Epithelial cell of esophagus (primary cell): ENCODE results near the gene IFT80.

Source experiments
- DNase-seq: peaks from one replicate; pipeline ENCODE4 v3.0.0; 2010; ENCODE audit warnings: low read depth
- H3K4me3 ChIP-seq: 2 replicates; pipeline ENCODE4 v1.5.1; 2011; ENCODE audit warnings: mild to moderate bottlenecking, low read length, control low read depth
- TF ChIP-seq, protein P1 (sequence below): IDR thresholded peaks from 2 replicates; pipeline ENCODE4 v1.5.1; 2011; ENCODE audit warnings: low read depth, mild to moderate bottlenecking, low read length, control low read depth, inconsistent platforms; ENCODE audit not compliant: insufficient read depth; ENCODE audit errors: missing control alignments

The IFT80 gene

DNA sequence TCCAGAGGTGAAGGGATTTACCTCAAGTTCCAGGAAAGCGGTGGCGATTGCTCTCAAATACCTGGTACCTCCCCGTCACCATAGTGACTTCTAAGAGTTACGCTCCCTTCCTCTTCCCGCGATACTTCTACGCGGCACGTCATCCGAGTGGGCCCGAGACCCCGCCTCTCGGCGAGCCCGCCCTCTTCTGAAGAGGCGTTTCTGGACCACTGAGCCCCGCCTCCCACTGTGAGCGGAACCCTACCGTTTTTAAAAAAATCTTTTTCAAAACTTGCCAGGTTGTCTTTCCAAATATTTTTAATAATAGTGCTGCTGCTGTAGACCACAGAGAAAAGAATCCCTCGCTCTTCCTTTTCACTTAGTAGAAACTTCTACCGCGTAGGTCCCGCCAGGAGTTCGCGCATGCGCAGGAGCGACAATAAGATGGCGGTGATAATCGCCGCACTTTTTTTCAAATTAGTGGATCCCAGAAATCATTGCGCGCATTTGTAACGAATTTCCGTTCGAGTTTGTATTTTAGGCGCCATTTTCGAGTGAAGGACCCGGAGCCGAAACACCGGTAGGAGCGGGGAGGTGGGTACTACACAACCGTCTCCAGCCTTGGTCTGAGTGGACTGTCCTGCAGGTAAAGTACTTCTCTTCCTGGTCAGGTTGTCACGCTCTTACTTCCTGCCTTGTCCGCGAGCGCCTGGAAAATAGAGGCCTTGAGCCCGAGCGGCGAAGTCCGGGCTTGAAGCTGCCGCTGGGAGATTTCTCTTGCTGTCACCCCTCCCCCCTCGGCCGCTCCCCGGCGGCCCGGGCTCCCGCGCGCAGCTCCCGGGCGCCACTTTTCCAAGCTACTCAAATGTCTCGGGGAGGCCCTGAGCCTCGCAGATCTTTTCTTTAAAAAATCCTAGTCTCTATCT is at the start of gene IFT80, which contains the start of gene SMC4:
TSS of gene IFT80 (minus strand) at position 101 of the 905 bp plus-strand sequence. CDS start 14,625 bp downstream, outside the sequence.
TSS of gene SMC4 (plus strand) at position 526 of the 905 bp plus-strand sequence. CDS start 1,177 bp downstream, outside the sequence.
- H3K4me3 ChIP-seq, result peak within 1 kb of the TSS; percentile 98
- TF ChIP-seq, protein P1, sequence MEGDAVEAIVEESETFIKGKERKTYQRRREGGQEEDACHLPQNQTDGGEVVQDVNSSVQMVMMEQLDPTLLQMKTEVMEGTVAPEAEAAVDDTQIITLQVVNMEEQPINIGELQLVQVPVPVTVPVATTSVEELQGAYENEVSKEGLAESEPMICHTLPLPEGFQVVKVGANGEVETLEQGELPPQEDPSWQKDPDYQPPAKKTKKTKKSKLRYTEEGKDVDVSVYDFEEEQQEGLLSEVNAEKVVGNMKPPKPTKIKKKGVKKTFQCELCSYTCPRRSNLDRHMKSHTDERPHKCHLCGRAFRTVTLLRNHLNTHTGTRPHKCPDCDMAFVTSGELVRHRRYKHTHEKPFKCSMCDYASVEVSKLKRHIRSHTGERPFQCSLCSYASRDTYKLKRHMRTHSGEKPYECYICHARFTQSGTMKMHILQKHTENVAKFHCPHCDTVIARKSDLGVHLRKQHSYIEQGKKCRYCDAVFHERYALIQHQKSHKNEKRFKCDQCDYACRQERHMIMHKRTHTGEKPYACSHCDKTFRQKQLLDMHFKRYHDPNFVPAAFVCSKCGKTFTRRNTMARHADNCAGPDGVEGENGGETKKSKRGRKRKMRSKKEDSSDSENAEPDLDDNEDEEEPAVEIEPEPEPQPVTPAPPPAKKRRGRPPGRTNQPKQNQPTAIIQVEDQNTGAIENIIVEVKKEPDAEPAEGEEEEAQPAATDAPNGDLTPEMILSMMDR, result no peak
- peak; percentile 98 for DNase-seq

DNA sequence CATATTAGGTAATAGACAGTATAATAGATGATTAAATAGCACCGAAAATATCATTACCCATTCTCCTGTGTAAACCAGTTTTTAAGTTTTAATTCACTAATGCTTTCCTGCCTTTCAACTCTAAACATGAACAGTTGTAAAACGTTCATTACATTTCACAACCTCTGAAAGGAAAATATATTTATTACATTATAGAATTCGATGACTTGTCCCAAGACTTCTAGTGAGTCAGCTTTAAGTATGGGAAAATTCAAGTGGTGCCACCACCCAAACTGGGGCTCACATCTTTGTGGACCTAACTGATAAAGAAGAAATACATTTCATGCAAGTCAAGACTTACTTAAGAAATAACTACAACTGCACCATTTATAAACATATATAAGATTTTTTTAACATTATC is 48.5 kb upstream of the IFT80 start:
- peak overlapping the region; percentile 26 for H3K4me3 ChIP-seq
- DNase-seq, result peak; percentile 56
- TF ChIP-seq, protein P1, result no peak

DNA sequence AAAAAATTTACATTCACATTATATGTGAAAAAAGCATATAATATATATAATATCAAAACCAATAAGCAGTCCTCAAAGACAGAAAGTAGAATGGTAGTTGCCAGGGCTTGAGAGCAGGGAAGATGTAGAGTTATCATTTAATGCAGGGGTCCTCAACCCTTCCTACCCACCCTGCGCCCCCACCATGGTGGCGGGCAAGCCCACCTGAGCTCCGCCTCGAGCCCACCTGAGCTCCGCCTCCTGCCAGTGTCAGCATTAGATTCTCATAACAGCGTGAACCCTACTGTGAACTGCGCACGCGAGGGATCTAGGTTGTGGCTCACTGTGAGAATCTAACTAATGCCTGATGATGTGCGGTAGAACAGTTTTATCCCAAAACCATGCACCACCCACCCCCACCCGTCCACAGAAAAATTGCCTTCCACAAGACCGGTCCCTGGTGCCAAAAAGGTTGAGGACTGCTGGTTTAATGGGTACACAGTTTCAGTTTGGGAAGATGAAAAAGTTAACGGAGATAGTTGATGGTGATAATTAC is 47.6 kb upstream of the IFT80 start:
- H3K4me3 ChIP-seq, result no peak overlapping the region
- TF ChIP-seq, protein P1, result no peak
- no peak for DNase-seq

DNA sequence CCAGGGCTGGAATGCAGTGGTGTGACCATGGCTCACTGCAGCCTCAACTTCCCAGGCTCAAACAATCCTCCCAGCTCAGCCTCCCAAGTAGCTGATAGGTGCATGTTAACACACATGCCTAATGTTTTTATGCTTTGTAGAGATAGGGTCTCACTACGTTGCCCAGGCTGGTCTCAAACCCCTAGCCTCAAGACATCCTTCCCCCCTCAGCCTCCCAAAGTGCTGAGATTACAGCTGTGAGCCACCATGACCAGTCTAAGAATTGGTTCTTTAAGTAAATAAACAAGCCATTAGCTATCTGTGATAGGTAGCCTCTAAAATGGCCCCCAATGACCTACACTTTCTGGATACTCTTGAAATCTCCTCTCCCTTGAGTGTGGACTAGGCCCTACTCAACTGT is 46.8 kb upstream of the IFT80 start:
- TF ChIP-seq, protein P1, result no peak
- no peak overlapping the region for H3K4me3 ChIP-seq
- no peak for DNase-seq

DNA sequence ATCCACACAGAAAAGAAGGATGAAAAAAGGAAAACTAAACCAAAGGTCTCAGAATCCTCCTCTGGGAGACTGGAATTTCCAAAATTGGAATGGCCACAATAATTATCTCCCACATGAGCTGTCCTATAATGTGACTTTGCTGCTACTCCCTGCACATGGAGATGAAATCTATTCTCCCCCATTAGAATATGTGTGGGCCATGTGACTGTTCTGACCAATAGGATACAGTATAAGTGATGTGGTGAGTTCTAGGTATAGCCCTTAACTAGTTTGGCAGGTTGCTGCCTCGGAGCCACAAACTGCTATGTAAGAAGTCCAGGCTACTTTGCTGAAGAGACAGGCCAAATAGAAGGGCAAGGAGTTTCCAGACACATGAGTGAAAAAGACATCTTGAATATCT is 45.4 kb upstream of the IFT80 start:
- peak; percentile 24 for DNase-seq
- no peak overlapping the region for H3K4me3 ChIP-seq
- TF ChIP-seq, protein P1, result no peak

DNA sequence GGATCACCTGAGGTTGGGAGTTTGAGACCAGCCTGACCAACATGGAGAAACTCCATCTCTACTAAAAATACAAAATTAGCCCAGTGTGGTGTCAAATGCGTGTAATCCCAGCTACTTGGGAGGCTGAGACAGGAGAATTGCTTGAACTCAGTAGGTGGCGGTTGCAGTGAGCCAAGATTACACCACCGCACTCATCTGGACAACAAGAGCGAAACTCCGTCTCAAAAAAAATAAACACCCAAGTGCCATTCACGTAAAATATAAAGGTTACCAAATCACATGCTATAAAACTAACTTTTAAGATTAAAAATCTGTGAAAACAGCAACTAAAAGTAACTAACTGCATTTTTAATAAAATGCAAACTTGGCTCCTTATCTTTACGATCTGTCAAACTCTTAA is 41.7 kb upstream of the IFT80 start:
- TF ChIP-seq, protein P1, result no peak
- no peak for DNase-seq

More for the DNA sequence above, 41.7 kb upstream of the IFT80 start:
- no peak overlapping the region for H3K4me3 ChIP-seq
